PC-9 (cell line): ENCODE measurements around the gene DST.

Experiments
- EZH2 ChIP-seq: fragments of 200-600 bp; sonication (generic); IDR thresholded peaks from 2 replicates; pipeline ENCODE4 v1.8.0; 2017; ENCODE audit warnings: antibody characterized with exemption, low read depth
- TF ChIP-seq, protein P1 (sequence below): fragments of 200-600 bp; sonication (generic); conservative IDR thresholded peaks from 2 replicates; pipeline ENCODE4 v1.6.1; 2017; ENCODE audit warnings: mixed run types, antibody characterized with exemption, mild to moderate bottlenecking, moderate library complexity

DNA sequence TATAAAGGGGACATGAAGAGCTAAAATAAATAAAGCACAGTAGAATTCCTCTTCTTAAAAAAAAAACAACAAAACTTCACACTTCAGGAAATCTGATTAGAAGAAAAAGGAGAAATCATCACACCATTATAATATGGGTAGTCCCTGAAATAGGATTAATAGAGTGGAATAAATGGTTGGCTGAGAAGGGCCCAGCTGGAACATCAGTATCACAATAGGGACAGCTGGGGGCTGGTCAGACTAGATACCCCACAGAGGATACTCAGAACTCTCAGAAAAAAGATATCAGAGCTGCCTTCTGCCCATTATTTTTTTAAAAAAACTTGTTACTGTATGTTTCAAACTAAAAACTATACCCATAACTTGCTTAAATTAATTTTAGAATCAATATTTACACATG is 75.2 kb downstream of the DST start:
- TF ChIP-seq, protein P1, sequence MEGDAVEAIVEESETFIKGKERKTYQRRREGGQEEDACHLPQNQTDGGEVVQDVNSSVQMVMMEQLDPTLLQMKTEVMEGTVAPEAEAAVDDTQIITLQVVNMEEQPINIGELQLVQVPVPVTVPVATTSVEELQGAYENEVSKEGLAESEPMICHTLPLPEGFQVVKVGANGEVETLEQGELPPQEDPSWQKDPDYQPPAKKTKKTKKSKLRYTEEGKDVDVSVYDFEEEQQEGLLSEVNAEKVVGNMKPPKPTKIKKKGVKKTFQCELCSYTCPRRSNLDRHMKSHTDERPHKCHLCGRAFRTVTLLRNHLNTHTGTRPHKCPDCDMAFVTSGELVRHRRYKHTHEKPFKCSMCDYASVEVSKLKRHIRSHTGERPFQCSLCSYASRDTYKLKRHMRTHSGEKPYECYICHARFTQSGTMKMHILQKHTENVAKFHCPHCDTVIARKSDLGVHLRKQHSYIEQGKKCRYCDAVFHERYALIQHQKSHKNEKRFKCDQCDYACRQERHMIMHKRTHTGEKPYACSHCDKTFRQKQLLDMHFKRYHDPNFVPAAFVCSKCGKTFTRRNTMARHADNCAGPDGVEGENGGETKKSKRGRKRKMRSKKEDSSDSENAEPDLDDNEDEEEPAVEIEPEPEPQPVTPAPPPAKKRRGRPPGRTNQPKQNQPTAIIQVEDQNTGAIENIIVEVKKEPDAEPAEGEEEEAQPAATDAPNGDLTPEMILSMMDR: no peak
- TF ChIP-seq EZH2: no peak
